GM19455 (cell line): Measurements from ENCODE around the gene CIB4.
"Not testable (repeated sequence)": the region's sequence is repeated elsewhere in the genome, so short reads cannot be mapped to it uniquely, and the experiment has no call there.

ENCODE experiments used
- ATAC-seq: cut with Tn5 transposase; IDR thresholded peaks from one replicate; pipeline ENCODE4 v1.9.1; 2021; ENCODE audit not compliant: unreplicated experiment

The CIB4 gene

GRCh38 chr2:26668041-26668440 lies 26.9 kb upstream of the CIB4 start:
- no peak for ATAC-seq

GRCh38 chr2:26666671-26667070 lies 25.5 kb upstream of the CIB4 start:
- no peak for ATAC-seq

- not testable (repeated sequence) for ATAC-seq
Observed at GRCh38 chr2:26665296-26665695, 24.1 kb upstream of the CIB4 start.

GRCh38 chr2:26660363-26660962 lies 19.3 kb upstream of the CIB4 start:
- ATAC-seq, result no peak

- ATAC-seq, result no peak
Observed at GRCh38 chr2:26658691-26659346, 17.7 kb upstream of the CIB4 start.

DNA sequence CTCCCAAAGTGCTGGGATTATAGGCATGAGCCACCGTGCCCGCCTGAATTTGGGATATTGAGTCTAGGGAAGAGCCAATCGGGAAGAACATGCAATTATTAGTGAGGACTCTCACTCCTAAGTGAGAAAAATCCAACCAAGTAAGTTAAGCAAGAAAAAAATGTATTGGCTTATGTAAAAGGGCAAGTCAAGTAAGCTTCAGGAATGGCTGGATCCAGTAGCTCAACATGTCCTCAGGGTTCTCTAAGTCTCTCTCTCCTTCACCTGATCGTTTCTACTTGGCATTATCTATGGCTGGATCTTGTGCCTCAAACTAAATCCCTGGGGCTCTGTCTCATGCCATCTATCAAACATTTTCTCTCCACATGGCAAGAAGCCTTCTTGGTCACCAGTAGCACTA lies 16.1 kb upstream of the CIB4 start:
- ATAC-seq, result no peak

DNA sequence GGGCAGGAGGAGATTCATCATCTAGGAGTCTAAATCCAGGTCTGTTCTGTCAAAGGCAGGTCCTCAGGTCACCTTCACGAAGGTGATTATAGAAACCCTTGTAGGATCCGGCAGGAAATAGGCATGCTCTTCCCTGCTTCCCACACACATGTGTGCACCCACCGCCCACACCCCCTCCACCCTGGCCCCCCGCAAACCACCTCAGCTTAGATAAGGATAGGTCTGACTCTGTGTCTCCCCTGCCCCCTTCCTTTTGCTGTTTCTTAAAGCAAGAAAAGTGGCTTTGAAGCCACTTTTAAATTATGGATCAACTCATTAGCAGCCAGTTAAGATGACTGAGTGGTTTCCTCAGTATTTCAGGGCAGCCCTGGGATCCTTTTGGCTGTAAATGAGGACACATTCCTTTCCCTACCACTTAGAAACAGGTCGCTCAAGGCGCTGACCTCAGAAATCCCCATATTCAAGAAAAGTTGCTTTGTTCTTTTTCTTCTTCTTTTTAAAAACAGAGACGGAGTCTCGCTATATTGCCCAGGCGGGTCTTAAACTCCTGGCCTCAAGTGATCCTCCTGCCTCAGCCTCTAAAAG lies 14.5 kb upstream of the CIB4 start:
- no peak for ATAC-seq

- not testable (repeated sequence) for ATAC-seq
Observed at GRCh38 chr2:26655120-26655519, 14.0 kb upstream of the CIB4 start.

DNA sequence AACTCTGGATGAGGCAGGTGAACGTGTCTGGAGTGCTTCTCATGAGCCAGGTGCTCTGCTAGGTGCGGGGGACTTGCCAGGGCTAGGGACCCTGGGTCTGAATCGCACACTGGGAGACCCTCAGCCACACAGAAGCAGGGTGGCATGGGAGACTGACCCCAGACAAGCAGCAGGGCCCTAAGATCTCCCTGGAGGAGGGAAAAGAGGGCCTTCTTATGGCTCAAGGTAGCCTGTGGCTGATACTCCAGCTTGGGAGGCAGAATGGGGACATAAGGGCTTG lies 12.8 kb upstream of the CIB4 start:
- no peak for ATAC-seq

GRCh38 chr2:26653207-26654060 lies 12.3 kb upstream of the CIB4 start:
- no peak for ATAC-seq

DNA sequence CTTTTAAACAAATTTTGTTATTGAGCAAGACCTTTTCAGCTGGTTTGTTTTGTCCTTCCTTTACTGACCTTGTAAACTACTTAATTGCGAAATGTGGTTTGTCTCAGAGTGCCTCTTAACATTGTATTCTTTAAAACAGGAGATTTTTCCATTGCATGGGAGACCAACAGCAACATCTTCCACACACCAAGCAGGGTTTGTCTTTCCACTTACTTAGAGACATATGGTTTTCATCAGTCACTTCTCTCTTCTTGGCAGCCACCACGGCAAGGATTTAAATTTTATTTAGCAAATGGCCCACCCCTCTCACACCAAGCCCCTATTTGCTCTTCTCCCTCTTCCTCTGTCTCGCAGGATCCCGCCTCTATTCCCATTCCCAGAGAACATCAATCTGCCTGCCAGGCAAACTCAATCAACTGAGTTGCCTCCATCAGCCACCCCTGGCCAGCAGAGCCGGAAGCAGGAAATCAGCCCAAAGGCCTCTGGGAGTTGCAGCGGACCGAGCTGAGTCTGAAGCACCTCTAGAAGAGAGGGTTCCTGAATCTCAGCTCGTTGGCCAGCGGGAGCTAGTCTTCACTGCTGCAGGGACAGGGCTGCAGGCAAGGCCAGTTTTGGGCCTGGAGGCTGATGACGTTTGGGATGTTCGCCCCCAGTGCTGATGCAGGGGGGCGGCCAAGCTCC lies 11.3 kb upstream of the CIB4 start:
- no peak for ATAC-seq

GRCh38 chr2:26651799-26652198 lies 10.6 kb upstream of the CIB4 start:
- ATAC-seq, result no peak

GRCh38 chr2:26651470-26651771 lies 10.3 kb upstream of the CIB4 start:
- ATAC-seq, result no peak

- ATAC-seq, result no peak
Observed at GRCh38 chr2:26650713-26651469, 9.7 kb upstream of the CIB4 start.

DNA sequence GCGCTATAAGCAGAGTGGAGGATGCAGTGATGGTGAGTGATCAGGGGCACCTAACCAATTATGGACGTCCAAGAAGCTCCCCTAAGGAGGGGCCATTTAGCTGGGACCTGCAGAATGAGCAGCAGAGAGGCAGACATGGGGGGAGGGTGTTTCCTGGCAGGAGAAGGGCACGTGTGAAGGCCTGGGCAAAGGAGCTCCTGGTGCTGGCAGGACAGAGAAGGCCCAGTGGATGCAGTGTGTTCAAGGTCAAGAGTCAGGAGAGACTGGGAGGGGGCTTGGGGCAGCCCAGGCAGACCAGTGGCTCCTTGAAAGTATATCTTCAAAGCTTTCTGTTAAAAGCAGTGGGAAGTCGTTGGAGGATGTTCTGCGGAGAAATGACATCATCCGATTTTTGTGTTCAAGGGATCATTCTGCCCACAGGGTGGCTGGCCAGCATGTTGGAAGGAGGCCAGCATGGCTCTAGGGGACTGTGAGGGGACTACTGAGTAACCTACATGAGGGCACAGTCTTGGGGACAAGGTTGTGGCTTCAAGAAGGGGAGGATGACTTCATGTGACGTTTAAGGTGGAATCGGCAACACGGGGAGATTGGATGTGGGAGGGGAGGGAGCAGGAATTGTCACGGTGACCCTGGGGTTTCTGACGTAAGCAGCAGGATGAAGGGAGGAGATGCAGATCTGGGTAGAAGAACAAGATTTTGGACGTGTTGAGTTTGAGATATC lies 9.0 kb upstream of the CIB4 start:
- no peak for ATAC-seq

DNA sequence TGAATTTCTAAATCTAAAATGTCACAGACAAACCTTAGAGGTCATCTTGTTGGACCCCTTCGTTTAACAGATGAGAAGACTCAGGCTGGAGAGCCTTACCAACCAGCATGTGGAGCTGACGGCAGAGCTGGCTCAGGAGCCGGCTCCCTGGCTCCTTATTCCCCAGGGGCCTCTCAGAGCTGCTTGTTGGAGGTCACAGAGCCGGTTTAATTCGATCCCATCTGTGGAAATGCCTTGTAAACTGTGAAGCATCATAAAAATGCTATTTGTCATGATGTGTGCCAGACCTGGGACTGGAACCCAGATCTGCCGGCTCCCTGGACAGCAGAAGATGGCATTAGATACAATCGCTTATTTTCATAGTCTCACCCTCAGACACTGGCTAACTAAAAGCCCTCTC lies 8.2 kb upstream of the CIB4 start:
- ATAC-seq, result no peak

GRCh38 chr2:26648516-26648915 lies 7.3 kb upstream of the CIB4 start:
- ATAC-seq, result no peak

DNA sequence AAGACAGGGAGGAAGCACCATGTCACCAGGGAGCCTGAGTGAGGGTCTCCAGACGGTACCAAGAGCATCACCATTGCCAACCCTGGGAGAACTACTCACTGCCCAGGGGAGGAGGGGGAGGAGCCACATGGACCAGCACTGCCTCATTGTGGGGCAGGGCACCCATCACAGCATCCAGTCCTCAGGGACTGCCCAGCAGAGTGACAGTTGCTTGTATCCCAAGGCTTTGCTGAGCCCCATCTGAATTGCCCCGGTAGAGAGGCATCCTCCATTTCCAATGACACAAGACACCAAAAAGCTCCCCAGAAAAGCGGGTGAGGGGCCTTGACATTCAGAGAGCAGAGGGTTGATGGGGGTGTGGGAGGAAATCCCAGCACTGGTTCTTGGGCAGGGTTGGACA lies 6.8 kb upstream of the CIB4 start:
- ATAC-seq, result no peak

DNA sequence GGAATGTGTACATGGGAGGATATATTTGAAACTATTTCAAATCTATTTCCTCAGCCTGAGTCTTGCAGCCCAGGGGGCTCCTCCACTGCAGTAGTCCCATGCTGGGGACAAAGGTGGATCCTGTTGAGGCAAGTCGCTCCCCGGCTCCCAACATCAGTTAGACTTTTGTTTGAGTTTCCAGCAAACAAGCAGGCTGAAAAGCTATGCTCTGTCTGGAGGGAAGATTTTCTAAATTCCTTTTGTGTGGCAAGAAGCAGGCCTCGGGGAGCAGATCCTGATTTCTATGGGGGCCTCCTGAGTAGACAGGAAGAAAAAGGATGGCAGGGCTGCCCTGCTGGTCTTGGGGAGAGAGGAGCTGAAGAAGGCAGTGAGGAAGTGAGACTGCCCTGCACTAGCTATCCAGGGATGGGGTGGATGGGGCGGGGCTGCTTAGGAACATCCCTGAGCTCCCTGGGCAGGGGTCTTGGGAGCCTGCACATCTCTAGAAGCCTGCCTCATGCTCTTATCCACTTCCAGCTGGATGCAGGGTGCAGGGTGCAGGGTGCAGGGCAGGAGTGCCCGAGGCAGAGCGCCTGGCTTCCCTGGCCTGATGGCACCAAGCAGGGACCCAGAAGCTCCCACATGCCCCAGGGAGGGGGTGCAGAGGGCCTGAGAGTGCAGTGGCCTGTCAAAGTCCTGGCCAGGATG lies 6.0 kb upstream of the CIB4 start:
- no peak for ATAC-seq

DNA sequence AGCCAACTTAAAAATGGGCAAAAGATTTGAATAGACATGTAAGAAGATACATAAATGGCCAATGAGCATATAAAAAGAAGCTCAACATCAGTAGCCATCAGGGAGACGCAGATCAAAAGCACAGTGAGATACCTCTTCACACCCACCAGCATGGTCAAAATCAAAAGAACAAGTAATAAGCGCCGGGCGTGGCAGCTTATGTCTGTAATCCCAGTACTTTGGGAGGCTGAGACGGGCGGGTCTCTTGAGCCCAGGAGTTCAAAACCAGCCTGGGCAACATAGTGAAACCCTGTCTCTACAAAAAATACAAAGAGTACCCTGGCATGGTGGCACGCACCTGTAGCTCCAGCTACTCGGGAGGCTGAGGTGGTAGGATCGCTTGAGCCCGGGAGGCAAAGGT lies 4.6 kb upstream of the CIB4 start:
- no peak for ATAC-seq
